ENCODE data around the gene MUC6.

MUC6 gene

GRCh38 chr11:1014276-1014675 lies 22.2 kb downstream of the MUC6 start:
- Mint-ChIP-seq H3K36me3 (peaks cover 22% of the 10 kb centered on the region), H3K9me3 (peaks cover 14% of the 10 kb centered on the region), H3K4me3 (no peak overlapping the region), H3K4me1 (peaks cover 39% of the 10 kb centered on the region), H3K27ac (no peak overlapping the region)
- ATAC-seq, result no peak
- no peak for DNase-seq (ENCODE audit: low spot score in 2 of 2)

GRCh38 chr11:1013631-1013935 lies 22.9 kb downstream of the MUC6 start:
- peaks cover 37% of the 10 kb centered on the region for H3K4me1 Mint-ChIP-seq
- H3K27ac Mint-ChIP-seq, result no peak overlapping the region
- no peak for DNase-seq (ENCODE audit: low spot score in 2 of 2)
- no peak overlapping the region for H3K4me3 Mint-ChIP-seq
- H3K36me3 Mint-ChIP-seq, result peaks cover 22% of the 10 kb centered on the region
- ATAC-seq, result no peak
- H3K9me3 Mint-ChIP-seq, result peaks cover 14% of the 10 kb centered on the region

GRCh38 chr11:1012740-1013630 lies 23.5 kb downstream of the MUC6 start:
- no peak overlapping the region for H3K27ac Mint-ChIP-seq
- H3K36me3 Mint-ChIP-seq, result peaks cover 22% of the 10 kb centered on the region
- ATAC-seq (no peak), DNase-seq (ENCODE audit: low spot score in 2 of 2) (no peak)
- peaks cover 31% of the 10 kb centered on the region for H3K4me1 Mint-ChIP-seq
- peaks cover 14% of the 10 kb centered on the region for H3K9me3 Mint-ChIP-seq
- H3K4me3 Mint-ChIP-seq, result no peak overlapping the region

GRCh38 chr11:1012291-1012690 lies 24.2 kb downstream of the MUC6 start:
- DNase-seq (ENCODE audit: low spot score in 2 of 2) (no peak), ATAC-seq (no peak)
- peaks cover 17% of the 10 kb centered on the region for H3K36me3 Mint-ChIP-seq
- H3K27ac Mint-ChIP-seq, result no peak overlapping the region
- H3K4me1 Mint-ChIP-seq, result peaks cover 24% of the 10 kb centered on the region
- H3K4me3 Mint-ChIP-seq, result no peak overlapping the region
- peaks cover 10% of the 10 kb centered on the region for H3K9me3 Mint-ChIP-seq

- peaks cover 14% of the 10 kb centered on the region for H3K4me1 Mint-ChIP-seq
- H3K27ac Mint-ChIP-seq, result no peak overlapping the region
- peaks cover 22% of the 10 kb centered on the region for H3K36me3 Mint-ChIP-seq
- H3K9me3 Mint-ChIP-seq, result no peaks in the 10 kb centered on the region
- H3K4me3 Mint-ChIP-seq, result no peak overlapping the region
- ATAC-seq (no peak), DNase-seq (ENCODE audit: low spot score in 2 of 2) (no peak)
Observed at GRCh38 chr11:1011320-1011698, 25.2 kb downstream of the MUC6 start.

- Mint-ChIP-seq H3K27ac (no peak overlapping the region), H3K36me3 (peaks cover 27% of the 10 kb centered on the region), H3K9me3 (no peaks in the 10 kb centered on the region), H3K4me1 (peaks cover 8% of the 10 kb centered on the region), H3K4me3 (no peak overlapping the region)
- ATAC-seq, result no peak
- DNase-seq (ENCODE audit: low spot score in 2 of 2), result no peak
Observed at GRCh38 chr11:1010551-1011319, 25.8 kb downstream of the MUC6 start.

GRCh38 chr11:1009991-1010390 lies 26.5 kb downstream of the MUC6 start:
- Mint-ChIP-seq H3K27ac (no peak overlapping the region), H3K9me3 (no peaks in the 10 kb centered on the region), H3K36me3 (peaks cover 35% of the 10 kb centered on the region), H3K4me3 (no peak overlapping the region), H3K4me1 (peaks cover under 1% of the 10 kb centered on the region)
- ATAC-seq, result no peak
- DNase-seq (ENCODE audit: low spot score in 2 of 2), result no peak

- DNase-seq (ENCODE audit: low spot score in 2 of 2) (no peak), ATAC-seq (no peak)
- Mint-ChIP-seq H3K4me1 (no peaks in the 10 kb centered on the region), H3K36me3 (peaks cover 41% of the 10 kb centered on the region), H3K27ac (no peak overlapping the region), H3K4me3 (no peak overlapping the region), H3K9me3 (no peaks in the 10 kb centered on the region)
Observed at GRCh38 chr11:1009371-1009770, 27.1 kb downstream of the MUC6 start.

- ATAC-seq (no peak), DNase-seq (ENCODE audit: low spot score in 2 of 2) (no peak)
- Mint-ChIP-seq H3K4me3 (no peak overlapping the region), H3K9me3 (no peaks in the 10 kb centered on the region), H3K36me3 (peaks cover 47% of the 10 kb centered on the region), H3K27ac (no peak overlapping the region), H3K4me1 (no peaks in the 10 kb centered on the region)
Observed at GRCh38 chr11:1008803-1009145, 27.7 kb downstream of the MUC6 start.

- DNase-seq (ENCODE audit: low spot score in 2 of 2) (no peak), ATAC-seq (no peak)
- no peak overlapping the region for H3K27ac Mint-ChIP-seq
- H3K9me3 Mint-ChIP-seq, result no peaks in the 10 kb centered on the region
- H3K4me3 Mint-ChIP-seq, result no peak overlapping the region
- no peaks in the 10 kb centered on the region for H3K4me1 Mint-ChIP-seq
- H3K36me3 Mint-ChIP-seq, result peaks cover 53% of the 10 kb centered on the region
Observed at GRCh38 chr11:1008001-1008802, 28.3 kb downstream of the MUC6 start.

- no peak for ATAC-seq
- no peak overlapping the region for H3K4me3 Mint-ChIP-seq
- peaks cover 62% of the 10 kb centered on the region for H3K36me3 Mint-ChIP-seq
- no peaks in the 10 kb centered on the region for H3K9me3 Mint-ChIP-seq
- no peak for DNase-seq (ENCODE audit: low spot score in 2 of 2)
- H3K4me1 Mint-ChIP-seq, result no peaks in the 10 kb centered on the region
- no peak overlapping the region for H3K27ac Mint-ChIP-seq
Observed at GRCh38 chr11:1007279-1007678, 29.2 kb downstream of the MUC6 start.

GRCh38 chr11:1006762-1007161 lies 29.8 kb downstream of the MUC6 start:
- Mint-ChIP-seq H3K36me3 (peaks cover 66% of the 10 kb centered on the region), H3K4me3 (no peak overlapping the region)

GRCh38 chr11:1005928-1006327 lies 30.6 kb downstream of the MUC6 start:
- Mint-ChIP-seq H3K4me1 (peaks cover 9% of the 10 kb centered on the region), H3K9me3 (no peaks in the 10 kb centered on the region), H3K27ac (no peak overlapping the region), H3K36me3 (peaks cover 69% of the 10 kb centered on the region), H3K4me3 (no peak overlapping the region)
- no peak for DNase-seq (ENCODE audit: low spot score in 2 of 2)
- no peak for ATAC-seq

More at GRCh38 chr11:1006762-1007161, 29.8 kb downstream of the MUC6 start:
- no peak overlapping the region for H3K27ac Mint-ChIP-seq
- no peak for ATAC-seq
- no peak for DNase-seq (ENCODE audit: low spot score in 2 of 2)
- H3K9me3 Mint-ChIP-seq, result no peaks in the 10 kb centered on the region
- H3K4me1 Mint-ChIP-seq, result peaks cover under 1% of the 10 kb centered on the region

- no peak overlapping the region for H3K27ac Mint-ChIP-seq
- ATAC-seq (no peak), DNase-seq (ENCODE audit: low spot score in 2 of 2) (no peak)
- no peaks in the 10 kb centered on the region for H3K9me3 Mint-ChIP-seq
- no peak overlapping the region for H3K4me3 Mint-ChIP-seq
- peaks cover 78% of the 10 kb centered on the region for H3K36me3 Mint-ChIP-seq
- peaks cover 9% of the 10 kb centered on the region for H3K4me1 Mint-ChIP-seq
Observed at GRCh38 chr11:1003159-1003558, 33.4 kb downstream of the MUC6 start.

- no peak overlapping the region for H3K4me3 Mint-ChIP-seq
Observed at GRCh38 chr11:1002406-1002984, 34.0 kb downstream of the MUC6 start.

More at GRCh38 chr11:1002406-1002984, 34.0 kb downstream of the MUC6 start:
- no peaks in the 10 kb centered on the region for H3K9me3 Mint-ChIP-seq
- H3K27ac Mint-ChIP-seq, result no peak overlapping the region
- peaks cover 9% of the 10 kb centered on the region for H3K4me1 Mint-ChIP-seq
- peaks cover 78% of the 10 kb centered on the region for H3K36me3 Mint-ChIP-seq
- no peak for ATAC-seq
- DNase-seq (ENCODE audit: low spot score in 2 of 2), result no peak

Measured in stimulated activated effector memory CD8-positive, alpha-beta T cell treated with anti-CD3 and anti-CD28 coated beads, Interleukin-12 subunit alpha, Interleukin-12 subunit beta, amount 100 ng/mL, for 72 hours (primary cell).